Amniotic epithelial cell (primary cell): ENCODE measurements around the gene AMZ1.
A peak's percentile ranks its signal among the peaks of the same experiment; 100 is the strongest.
"Not testable (repeated sequence)": the region's sequence is repeated elsewhere in the genome, so short reads cannot be mapped to it uniquely, and the experiment has no call there.

Experiments
- DNase-seq: peaks from one replicate; pipeline ENCODE4 v3.0.0-alpha.2; 2010; ENCODE audit warnings: low read depth

Gene AMZ1

DNA sequence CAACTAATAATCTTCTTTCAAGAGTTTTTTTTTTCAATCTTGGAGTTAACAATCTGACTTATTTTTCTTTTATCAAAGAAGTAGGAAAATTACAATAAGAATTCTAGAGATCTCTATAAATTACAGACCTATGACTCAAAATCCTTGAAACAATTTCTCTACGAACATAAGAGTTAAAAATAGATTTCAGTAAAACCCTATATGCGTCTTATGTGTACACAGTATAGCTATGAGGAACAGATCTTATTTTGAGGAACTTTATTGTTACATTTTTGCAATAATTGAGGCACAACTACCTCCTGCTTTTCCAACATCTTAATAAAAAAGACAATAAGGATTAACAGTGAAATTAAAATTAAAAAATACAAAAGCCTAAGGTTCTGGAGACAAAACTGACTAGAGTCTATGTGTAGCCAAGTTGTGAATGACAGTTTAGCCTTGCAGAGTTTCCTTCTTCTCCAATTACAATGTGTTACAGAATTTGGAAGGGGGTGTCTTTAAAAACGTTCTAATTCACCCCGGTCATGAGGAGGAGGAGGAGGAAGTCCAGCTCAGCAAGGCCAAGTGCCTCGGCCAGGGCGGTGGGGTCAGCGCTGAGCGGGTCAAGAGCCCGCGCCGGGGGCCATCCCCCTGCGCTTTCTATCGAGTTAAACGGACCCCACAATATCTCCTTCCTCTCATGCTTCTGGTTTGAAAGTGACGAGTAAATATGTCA, 40.5 kb downstream of the AMZ1 start:
- no peak for DNase-seq

DNA sequence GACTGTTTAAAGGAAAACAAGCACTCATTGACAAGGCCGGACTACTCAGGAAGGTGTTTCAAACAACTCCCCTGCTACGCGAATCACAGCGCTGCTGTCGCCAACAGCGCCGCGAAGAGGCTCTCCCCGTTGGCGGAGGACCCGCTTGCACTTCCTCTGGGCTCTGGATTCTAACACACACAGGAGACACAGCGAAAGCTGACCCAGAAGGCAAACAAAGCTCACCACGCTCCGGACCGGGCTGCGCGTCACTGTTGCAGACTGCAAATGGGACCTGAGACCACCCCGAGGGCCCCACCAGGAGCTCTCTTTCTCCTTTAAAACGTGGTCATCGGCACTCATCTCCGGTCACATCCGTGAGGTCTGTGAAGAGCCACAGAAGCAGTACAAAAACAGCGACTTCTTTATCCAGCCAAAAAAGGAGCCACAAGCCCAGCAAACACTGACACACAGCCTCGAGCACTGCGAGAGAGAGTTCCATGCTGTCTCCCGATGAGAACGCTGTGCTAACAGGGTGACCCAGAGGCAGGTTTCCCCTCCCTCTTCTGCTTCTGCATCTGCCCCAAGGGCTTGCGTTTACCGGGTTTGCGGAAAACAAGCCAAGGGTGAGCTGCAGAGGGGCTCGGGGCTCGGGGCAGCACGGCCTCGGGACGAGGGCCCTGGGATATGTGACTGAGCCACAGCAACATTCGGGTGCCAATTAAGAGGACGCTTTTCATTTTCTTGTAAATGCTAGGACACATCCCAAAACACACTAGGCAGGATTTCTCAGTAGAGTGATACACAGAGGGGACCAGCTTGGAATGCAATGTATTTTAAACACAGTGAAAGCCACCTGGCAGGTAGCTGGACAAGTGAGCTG, 41.3 kb downstream of the AMZ1 start:
- DNase-seq, result no peak

DNA sequence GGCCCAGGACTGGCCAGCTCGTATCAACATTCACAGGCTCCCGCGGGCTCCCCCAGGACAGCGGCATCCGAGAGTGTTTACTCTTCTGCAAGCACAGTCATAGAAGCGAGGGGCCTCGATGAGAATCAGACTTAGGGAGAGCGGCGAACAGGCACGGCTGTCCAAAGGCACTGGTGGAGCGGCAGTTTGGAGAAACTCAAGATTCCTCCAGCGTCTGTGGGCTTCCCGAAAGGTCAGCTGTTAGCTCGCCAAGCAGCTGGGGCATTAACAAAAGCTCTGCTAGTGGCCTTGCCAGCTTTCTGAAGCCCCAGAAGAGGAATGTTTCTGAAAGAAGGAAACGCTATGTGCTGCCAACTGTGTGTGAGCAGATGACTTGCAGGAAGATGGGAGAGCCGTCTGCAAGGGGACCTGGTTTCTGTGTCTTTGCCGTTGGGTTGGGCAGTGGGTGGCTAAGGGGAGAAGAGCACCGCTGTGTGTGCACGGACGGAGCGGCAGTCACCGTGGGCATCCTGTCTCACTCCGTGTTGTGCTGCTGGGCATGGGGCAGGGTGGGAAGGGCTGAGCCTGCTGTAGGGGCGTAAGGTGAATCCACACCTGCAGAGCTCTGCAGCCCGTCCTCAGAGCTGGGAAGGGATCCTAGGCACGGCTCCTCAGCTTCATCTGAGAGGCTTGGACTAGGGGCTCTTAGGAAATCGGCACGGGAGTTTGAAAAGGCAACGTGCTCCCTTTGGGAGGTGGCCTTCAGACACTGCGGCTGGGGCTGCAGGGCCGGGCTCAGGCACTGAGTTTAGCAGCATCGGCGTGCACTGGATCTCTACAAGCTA, 42.1 kb downstream of the AMZ1 start:
- no peak for DNase-seq

DNA sequence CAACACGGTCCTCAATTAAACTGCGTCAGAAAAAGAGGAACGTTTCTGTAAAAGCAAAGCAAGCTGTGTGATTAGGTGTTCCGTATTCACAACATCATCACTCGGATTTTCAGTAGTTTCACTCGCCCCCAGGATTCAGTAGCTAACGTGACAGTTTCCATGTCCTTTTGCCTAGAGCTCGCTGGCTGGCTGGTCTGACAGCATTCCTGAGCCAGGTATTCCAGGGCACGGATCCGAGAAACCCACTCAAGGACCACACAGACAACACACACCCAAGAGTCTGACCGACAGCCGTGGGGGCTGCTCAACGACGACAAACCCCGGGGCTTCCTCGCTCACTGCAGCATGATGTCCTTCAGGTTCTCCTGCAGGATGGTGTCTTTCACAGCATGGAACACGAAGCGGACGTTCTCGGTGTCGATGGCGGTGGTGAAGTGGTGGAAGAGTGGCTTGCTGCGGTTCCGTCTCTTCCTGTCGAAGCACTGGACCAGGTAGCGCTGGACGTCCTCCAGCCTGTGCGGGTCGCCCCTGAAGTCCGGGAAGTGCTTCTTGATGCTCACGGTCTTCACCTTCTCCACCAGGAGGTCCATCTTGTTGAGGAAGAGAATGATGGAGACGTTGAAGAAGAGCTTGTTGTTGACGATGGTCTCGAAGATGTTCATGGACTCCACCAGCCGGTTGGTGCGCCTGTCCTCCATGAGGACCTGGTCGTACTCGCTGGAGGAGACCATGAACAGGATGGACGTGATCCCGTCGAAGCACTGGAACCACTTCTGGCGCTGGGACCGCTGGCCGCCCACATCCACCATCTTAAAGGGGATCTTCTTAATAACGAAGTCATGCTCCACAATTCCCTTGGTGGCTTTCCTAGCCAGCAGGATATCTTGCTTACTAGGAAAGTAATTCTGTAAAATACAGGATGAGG, 43.1 kb downstream of the AMZ1 start:
- no peak for DNase-seq

DNA sequence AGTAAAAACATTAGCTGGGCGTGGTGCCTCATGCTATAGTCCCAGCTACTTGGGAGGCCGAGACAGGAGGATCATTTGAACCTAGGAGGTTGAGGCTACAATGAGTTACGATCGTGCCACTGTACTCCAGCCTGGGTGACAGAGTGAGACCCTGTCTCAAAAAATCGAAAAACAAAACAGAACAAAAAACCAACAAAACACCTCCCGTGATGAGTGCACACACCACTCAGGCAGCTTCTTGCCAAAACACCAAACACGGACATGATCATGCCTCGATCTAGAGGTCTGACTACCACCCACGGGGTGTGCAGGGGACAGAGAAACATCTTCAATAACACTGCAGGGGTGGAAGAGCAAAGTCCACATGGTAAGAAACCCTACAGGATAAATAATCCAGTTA, 44.4 kb downstream of the AMZ1 start:
- DNase-seq, result no peak

DNA sequence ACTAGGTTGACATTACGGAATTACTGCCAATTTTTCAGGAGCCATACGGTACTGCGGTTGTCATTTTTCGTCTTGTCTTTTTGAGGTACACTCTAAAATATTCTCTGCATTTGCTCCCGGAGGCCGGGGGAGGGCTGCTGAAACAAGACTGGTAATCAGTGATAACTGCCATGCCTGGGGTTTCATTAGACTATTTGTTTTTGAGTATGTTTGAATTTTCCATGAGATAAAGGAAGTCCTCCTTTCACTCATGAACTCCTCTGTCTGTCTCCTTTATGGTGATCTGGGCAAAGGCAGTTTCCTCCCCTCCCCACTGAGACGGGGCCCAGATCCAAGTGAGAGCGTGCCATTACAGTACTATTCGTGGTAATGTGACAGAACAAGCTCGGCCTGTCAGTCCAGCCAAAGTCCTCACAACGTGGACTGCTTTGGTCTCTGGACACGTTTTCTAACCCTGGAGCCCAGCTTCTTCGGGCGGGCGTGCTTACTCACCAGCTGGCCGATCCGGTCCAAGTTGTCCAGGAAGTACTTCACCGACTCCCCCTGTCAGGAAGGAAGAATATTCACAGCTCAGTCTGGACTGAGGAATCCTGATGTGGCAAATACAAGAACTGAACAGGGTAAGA, 45.1 kb downstream of the AMZ1 start:
- DNase-seq, result peak; percentile 59

DNA sequence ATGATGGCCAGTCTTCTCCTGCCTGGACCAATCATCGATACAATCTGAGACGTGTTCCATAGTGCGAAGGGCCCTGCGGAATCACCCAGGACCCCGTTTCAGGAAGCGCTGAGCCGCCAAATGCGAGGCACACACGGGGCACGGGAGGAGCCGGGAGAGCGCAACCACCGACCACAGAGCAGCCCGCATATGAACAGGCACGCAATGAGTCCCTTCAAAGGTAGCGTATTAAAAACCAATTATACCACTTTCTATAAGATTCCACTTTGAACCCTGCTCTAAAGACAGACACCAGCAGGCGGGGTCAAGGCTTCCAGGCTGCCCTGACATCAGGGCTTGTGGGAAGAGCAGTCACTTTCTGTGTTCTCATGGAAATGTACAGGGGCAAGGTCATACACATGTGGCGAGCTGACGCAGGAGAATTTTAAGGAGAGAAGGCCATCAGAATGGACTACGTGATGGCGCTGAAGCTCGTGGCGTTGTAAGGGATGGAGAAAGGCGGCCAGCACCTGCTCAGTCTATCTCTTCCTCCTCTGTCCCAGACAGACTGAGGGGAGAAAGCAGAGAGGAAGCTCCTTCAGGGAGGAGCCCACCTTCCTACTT, 46.2 kb downstream of the AMZ1 start:
- no peak for DNase-seq

DNA sequence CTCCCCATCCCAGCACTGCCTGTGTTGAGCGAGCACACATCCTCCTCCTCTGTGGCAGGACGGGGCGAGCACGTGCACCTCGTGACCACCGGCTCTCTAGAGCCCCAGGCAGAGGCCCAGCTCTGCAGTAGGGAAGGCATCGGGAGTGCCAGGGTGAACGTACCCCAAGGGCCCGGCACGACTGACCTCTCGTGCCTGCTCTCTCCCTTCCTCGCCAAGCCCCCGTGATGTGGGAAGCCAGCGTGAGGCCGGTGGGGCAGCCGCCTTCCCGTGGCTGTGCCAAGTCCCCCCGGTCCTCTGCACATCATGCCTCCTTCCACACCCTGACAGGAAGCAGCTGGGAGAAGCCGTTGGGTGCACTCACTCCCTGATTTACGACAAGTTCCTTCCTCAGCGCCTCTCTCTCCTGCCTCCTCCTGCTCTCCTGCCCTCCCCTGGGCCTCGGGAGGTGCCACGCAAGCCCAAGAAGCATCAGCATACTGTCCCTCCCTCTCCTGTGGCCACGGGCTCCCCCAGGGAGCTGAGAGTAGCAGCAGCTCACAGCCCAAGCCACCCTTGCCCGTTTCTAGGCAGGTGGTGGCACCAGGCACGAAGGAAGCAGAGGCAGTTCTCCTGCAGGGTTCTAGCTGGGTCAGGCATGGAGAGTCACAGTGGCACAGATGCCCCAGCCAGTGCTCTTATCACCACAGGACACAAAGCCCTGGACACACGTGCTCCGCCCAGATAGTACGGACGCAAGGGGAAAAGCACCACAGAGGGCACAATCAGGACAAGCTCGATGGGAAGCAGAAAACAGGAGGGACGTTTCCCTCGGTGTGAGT, 47.0 kb downstream of the AMZ1 start:
- DNase-seq, result peak; percentile 21

DNA sequence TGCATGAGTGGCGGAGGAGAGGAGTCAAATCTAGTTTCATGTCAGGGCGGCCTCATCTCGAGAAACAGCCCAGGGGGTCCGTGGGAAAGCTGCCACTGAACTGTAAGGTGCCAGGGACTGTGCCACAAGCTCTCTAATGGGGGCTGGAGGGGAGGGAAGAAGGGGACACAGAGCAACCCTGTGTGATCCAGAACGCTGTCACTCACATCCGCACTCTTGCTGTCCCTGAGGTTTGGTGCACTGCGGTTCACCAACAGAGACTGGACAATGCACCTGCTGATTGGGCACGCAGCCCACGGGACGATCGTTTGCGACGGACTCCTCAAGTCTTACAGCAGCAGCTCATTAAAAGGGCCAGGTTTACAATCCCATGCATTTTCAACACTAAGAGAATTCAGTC, 47.7 kb downstream of the AMZ1 start:
- DNase-seq, result no peak

DNA sequence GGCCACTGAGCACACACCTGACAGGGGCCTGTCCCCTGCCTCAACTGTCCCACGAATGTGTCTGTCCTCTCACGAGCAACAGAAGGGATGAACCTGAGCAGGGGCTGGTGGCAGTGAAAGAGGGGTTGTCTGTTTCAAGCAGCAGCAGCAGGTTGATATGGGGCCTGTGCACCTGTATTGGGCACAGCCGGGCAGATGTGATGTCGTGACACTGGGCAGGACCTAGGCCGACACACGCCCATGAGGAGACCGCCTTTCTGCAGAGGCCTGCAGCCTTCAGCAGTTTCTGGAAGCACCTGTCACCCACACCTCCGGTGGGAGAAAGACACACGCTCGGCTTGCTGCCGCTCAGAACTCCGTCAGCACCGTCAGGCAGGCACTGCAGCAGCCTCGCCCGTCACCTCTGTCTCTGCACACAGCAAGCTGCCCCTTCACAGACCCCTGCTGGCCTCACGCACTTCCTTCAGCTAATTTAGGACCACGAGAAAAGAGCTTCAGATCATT, 48.5 kb downstream of the AMZ1 start:
- no peak for DNase-seq

DNA sequence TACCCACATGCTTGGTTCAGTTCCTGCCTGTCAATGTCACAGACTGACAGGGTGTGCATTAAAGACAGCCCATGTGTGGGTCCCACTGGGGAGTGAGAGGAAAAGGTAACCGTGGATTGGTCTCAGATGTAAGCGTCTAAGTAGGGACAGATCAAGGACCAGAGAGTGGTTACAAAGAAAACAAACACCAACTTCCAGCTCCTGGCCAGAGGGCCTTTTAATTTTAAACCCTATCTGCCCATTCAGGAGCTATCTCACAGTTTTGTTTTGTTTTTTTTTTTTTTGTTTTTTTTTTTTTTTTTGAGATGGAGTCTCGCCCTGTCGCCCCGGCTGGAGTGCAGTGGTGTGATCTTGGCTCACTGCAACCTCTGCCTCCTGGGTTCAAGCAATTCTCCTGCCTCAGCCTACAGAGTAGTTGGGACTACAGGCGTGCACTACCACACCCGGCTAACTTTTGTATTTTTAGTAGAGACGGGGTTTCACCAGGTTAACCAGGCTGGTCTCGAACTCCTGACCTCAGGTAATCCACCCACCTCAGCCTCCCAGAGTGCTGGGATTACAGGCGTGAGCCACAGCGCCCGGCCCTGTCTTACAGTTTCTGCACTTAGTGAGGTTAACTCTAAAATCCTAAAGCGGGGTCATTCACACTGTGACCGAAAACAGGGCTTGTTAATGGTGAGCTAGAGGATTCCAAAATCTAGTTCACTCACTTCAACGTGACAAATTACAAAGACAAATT, 49.2 kb downstream of the AMZ1 start:
- not testable (repeated sequence) for DNase-seq

DNA sequence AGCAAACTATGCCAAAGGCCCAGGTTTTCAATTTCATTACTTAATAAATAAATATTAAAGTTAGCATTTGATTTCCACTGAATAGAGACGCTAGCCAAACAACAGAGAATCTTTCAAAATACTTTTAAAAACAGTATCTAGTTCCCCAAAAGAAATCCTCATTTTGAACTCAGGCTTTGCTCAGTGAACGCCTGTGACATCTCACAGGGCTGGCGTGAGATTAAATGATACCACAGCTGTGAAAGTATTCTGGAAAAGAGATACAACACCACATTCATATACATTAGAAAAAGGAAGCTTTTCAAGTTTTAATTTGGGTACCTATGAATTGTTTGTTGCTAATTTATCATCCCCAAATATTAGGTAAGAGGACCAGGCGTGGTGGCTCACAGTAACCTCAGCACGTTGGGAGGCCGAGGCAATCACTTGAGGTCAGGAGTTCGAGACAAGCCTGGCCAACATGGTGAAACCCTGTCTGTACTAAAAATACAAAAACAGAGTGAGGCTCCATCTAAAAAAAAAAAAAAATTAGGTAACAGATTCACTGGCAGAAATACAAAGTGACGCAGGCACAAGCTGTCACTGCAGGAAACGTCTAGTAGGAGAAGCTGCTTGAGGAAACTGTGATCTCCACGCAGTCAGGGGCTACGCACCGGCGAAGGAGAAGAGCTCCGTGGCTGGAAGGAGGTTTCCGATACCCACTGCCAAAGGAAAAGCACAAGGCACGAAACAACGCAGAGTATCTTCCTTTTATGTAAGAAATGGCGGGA, 50.0 kb downstream of the AMZ1 start:
- no peak for DNase-seq

DNA sequence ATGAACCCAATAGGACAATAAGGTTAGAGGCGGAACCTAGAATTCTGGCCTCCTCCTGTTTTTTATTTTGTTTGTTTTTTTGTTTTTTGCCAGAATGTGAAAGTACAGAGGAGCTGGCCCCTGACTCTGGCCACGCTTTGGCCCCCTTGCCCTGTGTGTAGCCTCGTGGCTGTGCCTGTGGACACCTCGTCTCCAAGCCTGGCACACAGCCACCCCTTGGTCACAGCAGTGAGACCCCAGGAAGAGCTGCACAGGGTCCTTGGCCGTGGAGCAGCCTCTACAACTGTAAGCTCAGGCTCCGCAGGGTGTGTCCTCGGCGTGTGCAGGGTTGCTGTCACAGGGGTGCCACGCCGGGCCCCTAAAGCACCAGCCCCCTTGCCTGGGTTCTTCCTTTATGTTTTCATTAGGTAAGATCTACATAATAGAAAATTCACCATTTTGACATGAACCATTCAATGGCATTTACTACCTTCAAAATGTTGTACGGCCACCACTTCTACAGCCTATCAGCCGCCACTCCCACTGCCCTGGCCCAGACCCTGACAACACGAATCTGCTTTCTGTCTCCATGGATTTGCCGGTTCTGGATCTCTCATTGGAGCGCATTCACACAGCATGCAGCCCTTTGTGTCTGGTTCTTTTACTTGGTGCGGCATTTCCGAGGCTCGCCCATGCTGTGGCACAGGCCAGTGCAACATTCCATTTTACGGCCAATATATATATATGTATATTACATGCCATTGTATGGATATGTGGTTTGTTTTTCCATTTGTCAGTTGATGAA, 51.0 kb downstream of the AMZ1 start:
- no peak for DNase-seq

DNA sequence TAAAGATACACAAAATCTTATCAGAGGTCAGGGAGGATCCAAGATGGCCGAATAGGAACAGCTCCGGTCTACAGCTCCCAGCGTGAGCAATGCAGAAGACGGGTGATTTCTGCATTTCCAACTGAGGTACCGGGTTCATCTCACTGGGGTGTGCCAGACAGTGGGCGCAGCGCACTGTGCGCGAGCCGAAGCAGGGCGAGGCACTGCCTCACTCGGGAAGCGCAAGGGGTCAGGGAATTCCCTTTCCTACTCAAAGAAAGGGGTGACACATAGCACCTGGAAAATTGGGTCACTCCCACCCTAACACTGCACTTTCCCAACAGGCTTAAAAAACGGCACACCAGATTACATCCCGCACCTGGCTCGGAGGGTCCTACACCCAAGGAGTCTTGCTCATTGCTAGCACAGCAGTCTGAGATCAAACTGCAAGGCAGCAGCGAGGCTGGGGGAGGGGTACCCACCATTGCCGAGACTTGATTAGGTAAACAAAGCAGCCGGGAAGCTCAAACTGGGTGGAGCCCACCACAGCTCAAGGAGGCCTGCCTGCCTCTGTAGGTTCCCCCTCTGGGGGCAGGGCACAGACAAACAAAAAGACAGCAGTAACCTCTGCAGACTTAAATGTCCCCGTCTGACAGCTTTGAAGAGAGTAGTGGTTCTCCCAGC, 55.7 kb downstream of the AMZ1 start:
- DNase-seq, result not testable (repeated sequence)

DNA sequence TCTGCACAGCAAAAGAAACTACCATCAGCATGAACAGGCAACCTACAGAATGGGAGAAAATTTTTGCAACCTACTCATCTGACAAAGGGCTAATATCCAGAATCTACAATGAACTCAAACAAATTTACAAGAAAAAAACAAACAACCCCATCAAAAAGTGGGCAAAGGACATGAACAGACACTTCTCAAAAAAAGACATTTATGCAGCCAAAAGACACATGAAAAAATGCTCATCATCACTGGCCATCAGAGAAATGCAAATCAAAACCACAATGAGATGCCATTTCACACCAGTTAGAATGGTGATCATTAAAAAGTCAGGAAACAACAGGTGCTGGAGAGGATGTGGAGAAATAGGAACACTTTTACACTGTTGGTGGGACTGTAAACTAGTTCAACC, 60.7 kb downstream of the AMZ1 start:
- DNase-seq, result not testable (repeated sequence)

DNA sequence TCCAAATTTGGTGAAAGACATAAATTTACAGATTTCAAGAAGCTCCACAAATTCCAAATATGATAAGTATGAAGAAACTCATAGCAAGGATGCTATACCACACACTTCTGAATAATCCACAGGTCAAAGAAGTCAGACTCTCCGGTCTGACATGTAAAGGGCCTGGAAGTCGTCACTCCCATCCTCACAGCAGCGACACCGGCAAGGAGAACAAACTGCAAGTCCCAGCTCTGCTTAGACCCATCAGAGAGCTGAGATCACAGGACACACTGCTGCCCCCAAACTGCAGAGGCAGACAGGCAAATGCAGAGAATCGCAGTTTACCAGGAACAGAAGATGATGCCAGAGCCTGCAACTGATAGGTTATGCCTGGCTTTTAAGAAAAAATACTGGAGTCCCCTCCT, 62.0 kb downstream of the AMZ1 start:
- DNase-seq, result no peak

DNA sequence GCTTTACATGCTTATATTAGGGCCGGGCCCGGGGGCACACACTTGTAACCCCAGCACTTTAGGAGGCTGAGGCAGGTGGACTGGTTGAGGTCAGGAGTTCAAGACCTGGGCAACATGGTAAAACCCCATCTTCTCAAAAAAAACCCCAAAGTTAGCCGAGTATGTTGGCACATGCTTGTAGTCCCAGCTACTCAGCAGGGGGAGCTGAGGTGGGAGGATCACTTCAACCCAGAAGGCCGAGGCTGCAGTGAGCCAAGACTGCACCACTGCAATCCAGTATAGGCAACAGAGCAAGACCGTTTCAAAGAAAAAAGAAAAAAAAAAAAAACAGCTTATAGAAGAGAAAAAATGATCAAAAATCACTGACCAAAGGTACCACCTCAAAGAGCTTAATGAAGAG, 63.1 kb downstream of the AMZ1 start:
- no peak for DNase-seq
